Smooth muscle cell (in vitro differentiated cells): Measurements from ENCODE around the gene PSMG4. TPM values are rescaled to one million over a fixed set of nuclear protein-coding genes. Genes with fewer than 3 reads are reported as not detected.

Experiments used
- DNase-seq: peaks from one replicate; lab custom pipeline; 2025; ENCODE audit not compliant: unreplicated experiment; lab: John Stamatoyannopoulos, UW
- H2AFZ ChIP-seq: fragments of 200-600 bp; sonication (generic); 2 replicates; pipeline ENCODE4 v1.6.0; 2016; ENCODE audit warnings: antibody characterized with exemption, low read depth, mild to moderate bottlenecking
- H3F3A ChIP-seq: fragments of 200-600 bp; sonication (generic); 2 replicates; pipeline ENCODE4 v1.6.0; 2017; ENCODE audit warnings: antibody characterized with exemption, low read depth
- H3K27ac ChIP-seq: fragments of 200-600 bp; sonication (generic); 2 replicates; pipeline ENCODE4 v1.5.1; 2016; ENCODE audit warnings: low read depth, mild to moderate bottlenecking
- H3K27me3 ChIP-seq: fragments of 200-600 bp; sonication (generic); 2 replicates; pipeline ENCODE4 v1.6.1; 2016; ENCODE audit warnings: low read depth, mild to moderate bottlenecking
- H3K36me3 ChIP-seq: fragments of 200-600 bp; sonication (generic); 2 replicates; pipeline ENCODE4 v1.5.1; 2016; ENCODE audit warnings: low read depth
- H3K4me1 ChIP-seq: fragments of 200-600 bp; sonication (generic); 2 replicates; pipeline ENCODE4 v1.5.1; 2016; ENCODE audit warnings: low read depth
- H3K4me2 ChIP-seq: fragments of 200-600 bp; sonication (generic); 2 replicates; pipeline ENCODE4 v1.6.0; 2016; ENCODE audit warnings: mild to moderate bottlenecking
- H3K4me3 ChIP-seq: fragments of 200-600 bp; sonication (generic); 2 replicates; pipeline ENCODE4 v1.5.1; 2016; ENCODE audit warnings: mild to moderate bottlenecking
- H3K79me2 ChIP-seq: fragments of 200-600 bp; sonication (generic); 2 replicates; pipeline ENCODE4 v1.6.0; 2016; ENCODE audit warnings: low read depth, mild to moderate bottlenecking
- H3K9ac ChIP-seq: fragments of 200-600 bp; sonication (generic); 2 replicates; pipeline ENCODE4 v1.6.0; 2016; ENCODE audit warnings: low read depth
- H3K9me3 ChIP-seq: fragments of 200-600 bp; sonication (generic); replicated peaks from 2 replicates; pipeline ENCODE4 v1.5.1; 2016; ENCODE audit warnings: low read depth
- H4K20me1 ChIP-seq: fragments of 200-600 bp; sonication (generic); 2 replicates; pipeline ENCODE4 v1.6.0; 2016; ENCODE audit warnings: low read depth
- CTCF ChIP-seq: fragments of 200-600 bp; sonication (generic); IDR thresholded peaks from 2 replicates; pipeline ENCODE4 v1.5.1; 2017; ENCODE audit warnings: borderline replicate concordance, mild to moderate bottlenecking, antibody characterized with exemption; ENCODE audit not compliant: insufficient read depth, poor library complexity, severe bottlenecking
- WGBS: methylation state at CpG from one replicate; pipeline ENCODE4 v1.1.7; 2016; ENCODE audit warnings: low lambda C conversion rate; 5-methylcytosine and 5-hydroxymethylcytosine counted together
- polyA plus RNA-seq: library from polyadenylated mRNA; unstranded; fragments of >200 nt; fragmentation: Nextera tagmentation; extraction: Ambion mirVana; gene quantifications from 2 replicates; pipeline ENCODE4 v1.2.1, GENCODE V29; 2016
- total RNA-seq: library from RNA; depleted of rRNA; stranded (reverse); fragments of >200 nt; gene quantifications from 2 replicates; pipeline ENCODE4 v1.2.3, GENCODE V29; 2014

PSMG4 gene
- total and polyA plus RNA-seq, 2 experiments from 2014 or later: 10.9 to 12.5 TPM

GRCh38 chr6:3227363-3228045 is 31.2 kb upstream of the PSMG4 start, which contains the start of gene TUBB2B:
Gene TUBB2B, minus strand, starts transcription at chr6:3227653. Its CDS starts 110 bp downstream, at chr6:3227543.
- H2AFZ ChIP-seq: peak within 1 kb of the TSS; percentile 8
- no peak within 1 kb of the TSS for H3K27ac ChIP-seq
- peak within 1 kb of the TSS; percentile 27 for H3K9ac ChIP-seq
- peak within 1 kb of the TSS; percentile 57 for H3K4me3 ChIP-seq
- no peaks in the 10 kb centered on the region for H3K36me3 ChIP-seq
- H3K4me2 ChIP-seq: peak within 1 kb of the TSS; percentile 84
- no peak for DNase-seq
- no peaks in the 10 kb centered on the region for H3K79me2 ChIP-seq
- WGBS: 1% methylated on average over 38 of the region's 66 CpGs
- H3F3A ChIP-seq: peaks cover 13% of the 10 kb centered on the region
- H3K9me3 ChIP-seq: no peaks in the 10 kb centered on the region
- peaks cover 5% of the 10 kb centered on the region for H4K20me1 ChIP-seq
- peaks cover 29% of the 10 kb centered on the region for H3K4me1 ChIP-seq
- TF ChIP-seq CTCF: no peak
- H3K27me3 ChIP-seq: peaks cover 41% of the 10 kb centered on the region

GRCh38 chr6:3228046-3228671 is 30.6 kb upstream of the PSMG4 start:
- H3K79me2 ChIP-seq: no peaks in the 10 kb centered on the region
- no peak overlapping the region for H2AFZ ChIP-seq
- peaks cover 48% of the 10 kb centered on the region for H3K27me3 ChIP-seq
- H3F3A ChIP-seq: peaks cover 13% of the 10 kb centered on the region
- no peak overlapping the region for H3K9ac ChIP-seq
- peaks cover 29% of the 10 kb centered on the region for H3K4me1 ChIP-seq
- under 1% methylated on average over 35 of the region's 38 CpGs for WGBS
- DNase-seq: no peak
- peaks cover 5% of the 10 kb centered on the region for H4K20me1 ChIP-seq
- no peaks in the 10 kb centered on the region for H3K9me3 ChIP-seq
- no peak overlapping the region for H3K27ac ChIP-seq
- H3K36me3 ChIP-seq: no peaks in the 10 kb centered on the region
- H3K4me2 ChIP-seq: peak overlapping the region; percentile 84
- TF ChIP-seq CTCF: no peak
- H3K4me3 ChIP-seq: peak overlapping the region; percentile 57

- no peak overlapping the region for H2AFZ ChIP-seq
- 1% methylated on average over 61 of the region's 62 CpGs for WGBS
- no peaks in the 10 kb centered on the region for H3K9me3 ChIP-seq
- DNase-seq: no peak
- peak overlapping the region; percentile 57 for H3K4me3 ChIP-seq
- peak overlapping the region; percentile 84 for H3K4me2 ChIP-seq
- no peak overlapping the region for H3K9ac ChIP-seq
- H3K27ac ChIP-seq: no peak overlapping the region
- no peaks in the 10 kb centered on the region for H3K79me2 ChIP-seq
- no peak for TF ChIP-seq CTCF
- peaks cover 29% of the 10 kb centered on the region for H3K4me1 ChIP-seq
- H4K20me1 ChIP-seq: peaks cover 5% of the 10 kb centered on the region
- no peaks in the 10 kb centered on the region for H3K36me3 ChIP-seq
- peaks cover 13% of the 10 kb centered on the region for H3F3A ChIP-seq
- peaks cover 51% of the 10 kb centered on the region for H3K27me3 ChIP-seq
Measured at GRCh38 chr6:3228771-3229565, 29.8 kb upstream of the PSMG4 start.
